GM19452 (cell line): ENCODE results near the gene LRMDA.

Source experiments
- ATAC-seq: cut with Tn5 transposase; IDR thresholded peaks from one replicate; pipeline ENCODE4 v1.9.1; 2021; ENCODE audit not compliant: unreplicated experiment

Gene LRMDA

DNA sequence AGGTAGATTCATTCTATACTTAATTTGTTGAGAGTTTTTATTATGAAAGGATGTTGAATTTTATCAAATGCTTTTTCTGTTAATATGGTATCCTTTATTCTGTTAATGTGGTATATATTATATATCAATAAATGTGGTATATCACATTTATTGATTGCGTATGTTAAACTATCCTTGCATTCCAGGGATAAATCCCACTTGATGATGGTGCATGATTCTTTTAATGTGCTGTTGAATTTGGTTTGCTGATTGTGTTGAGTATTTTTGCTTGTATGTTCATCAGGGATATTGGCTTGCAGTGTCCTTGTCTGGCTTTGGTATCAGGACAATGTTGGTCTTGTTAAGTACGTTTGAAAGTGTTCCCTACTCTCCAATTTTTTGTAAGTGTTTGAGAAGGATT lies 11.9 kb downstream of the LRMDA start:
- ATAC-seq = no peak

- ATAC-seq = no peak
Measured at GRCh38 chr10:75444781-75445386, 13.5 kb downstream of the LRMDA start.

- ATAC-seq = no peak
Measured at GRCh38 chr10:75446508-75446907, 15.1 kb downstream of the LRMDA start.

DNA sequence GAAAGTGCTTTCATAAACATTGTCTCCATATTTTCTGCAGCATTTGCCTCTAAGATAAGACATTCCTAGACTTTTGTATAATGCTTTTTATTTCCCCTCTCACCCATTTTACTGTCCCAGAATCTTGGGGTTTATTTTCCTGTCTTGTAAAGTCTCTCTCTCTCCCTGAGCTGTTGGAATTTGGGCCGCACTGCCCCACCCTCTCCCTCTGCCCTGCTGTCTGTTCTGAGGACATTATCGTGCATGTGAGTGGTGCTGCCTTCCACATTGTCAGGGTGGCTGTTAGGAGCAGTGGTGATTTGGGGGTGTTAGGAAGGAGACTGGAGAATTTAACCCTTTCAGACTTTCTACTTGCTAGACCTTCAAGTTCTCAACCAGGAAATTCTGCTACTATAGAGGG lies 16.7 kb downstream of the LRMDA start:
- no peak for ATAC-seq

- ATAC-seq = no peak
Measured at GRCh38 chr10:75449382-75450074, 18.1 kb downstream of the LRMDA start.

- no peak for ATAC-seq
Measured at GRCh38 chr10:75450075-75450445, 18.6 kb downstream of the LRMDA start.

DNA sequence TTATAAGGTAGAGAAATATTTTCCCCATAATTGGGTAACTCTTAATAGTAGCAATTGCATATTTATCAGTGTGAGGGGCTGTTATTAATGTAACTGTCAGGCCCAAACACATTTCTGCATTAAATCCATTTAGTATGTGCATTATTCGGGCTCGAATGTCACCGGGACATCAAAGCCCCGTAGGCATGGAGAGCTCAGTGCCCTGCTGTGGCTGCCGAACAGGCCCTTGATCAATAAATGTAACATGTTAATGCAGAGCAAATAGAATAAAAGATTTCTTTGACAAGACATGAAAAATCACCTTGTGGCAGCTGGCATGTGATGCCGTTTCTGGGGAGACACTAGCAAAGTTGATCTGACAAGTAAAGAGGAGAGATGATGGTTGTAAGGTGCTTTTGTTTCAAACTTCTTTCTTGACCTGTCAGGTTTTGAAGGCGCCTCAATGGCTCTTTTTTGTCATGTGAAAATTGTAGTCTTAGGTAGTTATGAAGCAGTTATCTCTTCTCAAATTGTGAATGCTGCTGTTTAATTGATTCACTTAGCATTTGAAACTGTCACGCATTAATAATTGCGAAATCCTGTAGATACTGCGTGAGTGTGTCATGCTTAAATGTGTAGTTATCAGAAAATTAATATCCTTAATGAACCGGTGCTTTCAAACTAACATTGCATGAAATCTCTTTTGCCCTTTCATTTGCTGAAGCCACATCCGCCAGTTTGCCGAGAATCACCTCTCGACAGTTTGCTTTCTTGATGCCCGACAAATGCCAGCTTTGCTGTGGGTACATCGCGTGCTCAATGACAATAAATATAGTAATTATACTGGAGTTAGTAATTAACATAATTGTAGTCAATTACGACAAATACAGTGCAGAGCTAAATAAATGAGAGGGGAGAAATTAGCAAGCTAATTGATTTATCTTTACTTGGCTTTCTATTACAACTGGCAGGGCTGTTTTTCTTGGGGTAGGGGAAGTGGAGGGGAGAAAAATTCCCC lies 19.5 kb downstream of the LRMDA start:
- ATAC-seq = no peak

DNA sequence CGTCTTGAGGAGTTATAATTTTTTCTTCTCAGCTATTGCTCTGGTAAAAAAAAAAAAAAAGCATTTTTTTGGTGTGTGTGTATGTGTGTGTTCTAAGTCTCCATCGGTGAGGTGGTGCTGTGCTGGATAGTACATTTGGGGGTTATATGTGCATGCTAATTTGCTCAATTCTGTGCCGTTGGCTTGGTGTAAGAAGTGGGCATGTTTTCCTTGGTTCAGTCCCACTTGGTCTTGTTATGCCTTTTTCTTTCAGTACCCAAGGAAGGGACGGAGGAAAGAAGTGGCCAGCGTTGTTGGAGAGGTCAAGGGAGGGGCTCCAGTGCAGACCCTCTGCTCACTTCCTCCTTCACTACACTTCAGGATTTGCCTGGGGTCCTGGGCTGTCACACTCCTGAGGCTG lies 20.4 kb downstream of the LRMDA start:
- no peak for ATAC-seq

- ATAC-seq = no peak
Measured at GRCh38 chr10:75452997-75453396, 21.6 kb downstream of the LRMDA start.

DNA sequence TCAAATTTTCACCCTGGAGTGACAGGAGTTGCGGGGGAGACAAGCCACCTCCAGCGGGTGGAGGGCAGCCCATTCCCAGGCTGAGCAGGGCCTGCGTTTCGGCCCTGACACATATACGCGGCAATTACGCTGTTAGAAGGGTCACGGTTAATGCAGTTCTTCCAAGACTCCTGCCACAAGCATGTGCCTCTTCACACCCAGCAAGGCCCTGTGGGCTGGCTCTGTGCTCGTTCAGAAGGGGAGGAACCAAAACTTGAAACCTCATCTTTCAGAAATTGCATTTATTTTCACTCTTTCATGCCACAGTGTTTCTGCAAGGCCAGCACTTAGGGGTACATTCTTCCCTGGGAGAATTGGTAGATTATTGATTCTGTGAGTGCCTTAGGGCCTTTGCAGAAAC lies 24.7 kb downstream of the LRMDA start:
- ATAC-seq = no peak

DNA sequence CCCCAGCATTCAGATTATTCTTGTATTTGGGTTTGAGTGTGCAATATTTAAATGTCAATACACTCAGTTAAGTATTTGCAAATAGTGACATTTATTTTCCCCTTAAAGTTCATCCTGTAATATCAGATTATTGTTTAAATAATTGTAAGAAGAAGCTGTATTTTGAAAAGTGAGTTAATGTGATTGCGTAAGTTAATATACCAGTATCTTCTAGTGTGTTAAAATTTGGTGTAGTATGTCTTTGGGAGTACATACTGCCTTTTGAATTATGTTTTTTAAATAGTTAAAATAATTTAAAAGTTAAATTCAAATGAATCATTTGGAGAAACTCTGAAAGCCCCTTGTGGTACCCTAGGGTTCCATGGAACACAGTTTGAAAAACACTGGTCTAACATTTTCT lies 28.6 kb downstream of the LRMDA start:
- no peak for ATAC-seq

DNA sequence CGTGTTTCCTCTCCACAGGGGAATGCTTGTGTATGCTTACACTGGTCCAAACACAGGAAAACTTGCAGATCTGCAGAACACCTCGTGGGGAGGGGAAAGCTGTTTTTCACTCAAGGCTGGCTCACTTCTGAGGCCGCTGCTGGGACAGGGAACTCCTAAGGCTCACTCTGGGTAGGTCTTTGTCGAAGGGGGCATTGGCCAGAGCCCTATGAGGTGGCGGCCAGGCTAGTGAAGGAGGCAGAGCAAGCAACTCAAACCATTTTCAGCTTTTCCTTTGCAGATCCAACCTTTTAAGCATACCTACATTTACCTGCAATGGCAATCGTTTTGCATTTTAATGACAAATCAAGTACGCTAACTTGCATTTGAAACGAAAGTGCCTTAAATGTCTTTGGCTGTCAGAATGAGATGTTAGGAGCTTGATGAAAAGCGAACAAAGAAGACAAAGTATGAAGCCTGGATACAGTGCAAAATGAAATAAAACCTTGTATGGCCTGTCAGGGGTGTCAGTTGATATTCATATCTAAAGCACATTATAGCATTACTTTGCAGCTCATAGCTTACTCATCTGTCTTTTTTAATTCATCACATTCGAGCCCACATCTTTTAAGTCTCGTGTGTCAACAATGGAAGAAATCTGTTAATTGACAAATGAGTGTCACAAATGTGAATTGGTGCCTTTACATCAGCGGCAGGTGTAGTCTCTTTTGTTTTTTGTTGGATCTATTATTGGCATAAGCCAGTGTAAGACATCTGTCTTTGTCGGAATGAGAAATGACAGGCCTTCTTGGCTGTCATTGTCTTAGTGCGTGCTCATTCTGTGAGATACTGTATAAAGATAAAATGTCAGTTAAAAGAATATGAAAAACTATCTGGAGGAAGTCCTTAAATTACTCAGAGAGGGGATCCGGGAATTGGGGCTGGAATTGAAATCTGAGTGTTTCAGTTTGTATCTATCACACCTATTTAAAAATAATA lies 30.5 kb downstream of the LRMDA start:
- no peak for ATAC-seq

DNA sequence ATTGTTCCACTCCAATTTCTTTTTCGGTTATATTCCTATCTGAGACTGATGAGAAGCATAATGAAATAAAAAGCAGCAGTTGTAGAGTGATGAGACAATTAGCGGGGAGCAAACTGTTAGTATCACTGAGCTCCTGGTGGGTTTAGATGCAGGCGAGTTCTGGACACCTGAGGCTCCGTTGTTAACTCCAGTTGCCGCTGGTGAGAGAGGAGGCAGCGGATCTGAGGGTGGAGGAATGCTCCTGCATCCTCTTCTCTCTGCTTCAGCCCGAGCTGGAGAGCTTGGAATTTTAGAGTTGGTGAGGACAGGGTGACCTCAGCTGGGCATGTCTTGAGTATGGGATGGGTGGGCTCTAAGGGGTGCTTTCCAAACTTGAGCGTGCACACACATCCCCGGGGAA lies 31.4 kb downstream of the LRMDA start:
- ATAC-seq = no peak

DNA sequence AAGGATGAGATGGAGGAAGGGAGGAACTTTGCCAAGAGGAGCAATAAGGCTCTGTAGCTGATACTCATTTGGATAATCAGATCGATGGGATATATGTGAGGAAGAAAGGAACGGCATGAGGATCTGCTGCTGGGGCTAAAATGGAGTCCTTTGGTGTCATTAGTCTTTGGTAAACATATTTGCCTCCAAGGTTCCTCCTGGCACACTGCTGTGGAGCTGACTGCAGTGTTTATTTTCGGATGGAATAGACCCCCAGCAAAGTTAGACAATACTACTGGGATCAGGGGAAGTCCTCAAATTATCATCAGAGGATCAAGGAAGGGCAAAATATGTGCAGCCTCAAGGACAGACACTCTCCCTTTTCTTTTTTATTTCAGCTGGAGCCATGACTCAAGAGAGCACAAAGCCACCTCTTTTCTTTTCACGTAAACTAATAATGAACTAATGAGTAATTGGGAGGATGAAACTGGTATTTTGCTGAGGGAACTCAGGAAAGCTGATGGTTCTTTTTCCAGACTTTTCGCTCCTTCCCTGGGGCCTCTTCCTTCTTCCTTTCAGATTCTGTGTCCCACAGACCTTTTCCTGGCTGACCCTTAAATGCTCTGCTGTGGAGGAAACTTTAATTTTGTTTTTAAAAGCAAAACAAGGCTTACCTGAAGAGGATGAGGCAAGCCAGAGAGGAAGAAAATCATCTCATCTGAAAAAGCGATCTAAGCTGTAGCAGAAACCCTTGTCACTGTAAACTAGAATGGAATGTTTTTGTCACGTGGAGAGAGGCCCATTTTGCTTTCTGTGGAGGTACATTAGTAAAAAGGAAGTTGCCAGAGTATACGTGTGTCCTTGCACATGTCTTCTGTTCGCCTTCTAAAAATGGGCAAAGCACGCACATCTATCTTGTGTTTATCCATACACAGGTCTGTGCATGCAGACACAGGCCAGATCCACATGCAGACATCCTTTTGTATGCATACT lies 33.3 kb downstream of the LRMDA start:
- no peak for ATAC-seq

DNA sequence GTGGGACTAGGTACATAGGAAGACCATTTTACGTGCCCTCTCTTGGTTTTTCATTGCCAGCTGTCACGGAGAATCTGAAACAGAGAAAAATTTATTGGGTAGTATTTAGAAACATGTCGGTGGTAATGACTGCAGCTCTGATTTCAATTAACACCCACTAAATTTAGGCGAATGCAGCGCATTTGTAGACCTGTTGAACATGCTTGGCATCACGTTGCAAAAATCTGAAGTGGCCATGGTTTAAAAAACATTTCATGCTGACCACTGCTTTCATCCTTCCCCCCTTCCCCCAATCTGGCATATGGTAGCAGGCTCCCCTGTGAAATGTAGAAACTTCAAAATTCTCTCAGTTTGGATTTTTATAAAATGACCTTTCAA lies 34.0 kb downstream of the LRMDA start:
- no peak for ATAC-seq

GRCh38 chr10:75466001-75466400 lies 34.6 kb downstream of the LRMDA start:
- no peak for ATAC-seq

DNA sequence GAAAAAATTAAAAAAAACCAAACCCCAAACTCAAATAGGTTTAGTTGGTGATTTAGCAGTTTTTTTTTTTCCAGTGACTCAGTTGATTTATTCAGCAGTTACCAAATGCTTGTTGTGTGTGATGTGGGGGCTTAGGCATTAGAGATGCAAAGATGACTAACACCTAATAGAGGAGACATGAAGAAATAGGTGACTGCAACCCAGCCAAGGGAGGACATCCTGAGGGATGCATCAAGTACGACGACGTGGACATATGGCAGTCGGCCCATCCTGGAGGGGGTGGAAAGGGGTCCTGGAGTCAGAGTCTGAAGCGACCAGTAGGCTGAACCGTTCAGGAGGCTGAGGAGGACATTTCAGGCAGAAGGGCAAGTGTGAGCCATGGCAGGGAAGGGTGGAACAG lies 35.5 kb downstream of the LRMDA start:
- no peak for ATAC-seq

GRCh38 chr10:75468612-75469005 lies 37.2 kb downstream of the LRMDA start:
- no peak for ATAC-seq

GRCh38 chr10:75469006-75469616 lies 37.7 kb downstream of the LRMDA start:
- no peak for ATAC-seq
